Measurements from ENCODE around the gene LBHD1.
A peak's percentile ranks its signal among the peaks of the same experiment; 100 is the strongest.
"Not testable (repeated sequence)": the region's sequence is repeated elsewhere in the genome, so short reads cannot be mapped to it uniquely, and the experiment has no call there.

Gene LBHD1

DNA sequence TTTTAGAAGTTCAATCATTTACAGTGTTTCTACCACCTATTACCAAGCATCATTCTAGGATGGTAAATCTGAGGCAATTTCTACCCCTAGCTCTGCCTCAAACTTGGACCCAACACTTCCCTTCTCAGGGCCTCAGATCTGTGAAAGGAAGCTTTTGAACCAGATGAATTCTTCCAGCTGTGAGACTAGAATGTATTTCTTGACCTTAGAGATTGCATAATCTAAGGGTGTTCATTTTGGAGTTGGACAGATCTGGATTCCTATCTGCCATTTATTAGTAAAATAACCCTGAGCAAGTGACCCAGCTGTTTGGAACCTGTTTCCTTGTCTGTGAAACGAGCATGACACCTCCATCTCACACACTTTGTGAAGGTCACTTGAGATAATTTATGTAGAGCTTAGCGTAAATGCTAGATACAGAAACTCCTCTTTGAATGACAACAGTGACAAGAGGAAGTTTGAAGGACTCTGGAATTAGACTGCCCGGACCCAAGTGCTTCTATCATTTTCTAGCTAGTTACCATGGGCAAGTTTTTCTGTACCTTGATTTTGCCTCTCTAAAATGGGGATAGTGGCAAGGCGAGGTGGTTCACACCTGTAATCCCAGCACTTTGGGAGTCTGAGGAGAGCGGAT lies 15.2 kb downstream of the LBHD1 start:
- no peak for DNase-seq

DNA sequence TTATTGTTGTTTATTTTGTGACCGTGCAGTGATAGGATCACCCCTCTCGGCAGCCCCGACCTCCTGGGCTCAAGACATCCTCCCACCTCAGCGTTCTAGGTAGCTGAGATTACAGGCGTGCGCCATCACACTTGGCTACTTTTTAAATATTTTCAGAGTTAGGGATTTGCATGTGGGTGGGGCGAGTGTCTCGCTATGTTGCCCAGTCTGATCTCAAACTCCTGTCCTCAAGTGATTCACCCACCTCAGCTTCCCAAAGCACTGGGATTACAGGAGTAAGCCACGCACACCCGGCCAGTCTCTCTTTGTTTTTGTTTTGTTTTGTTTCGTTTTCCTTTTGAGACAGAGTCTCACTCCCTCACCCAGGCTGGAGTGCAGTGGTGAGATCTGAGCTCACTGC lies 17.8 kb downstream of the LBHD1 start:
- DNase-seq: no peak

DNA sequence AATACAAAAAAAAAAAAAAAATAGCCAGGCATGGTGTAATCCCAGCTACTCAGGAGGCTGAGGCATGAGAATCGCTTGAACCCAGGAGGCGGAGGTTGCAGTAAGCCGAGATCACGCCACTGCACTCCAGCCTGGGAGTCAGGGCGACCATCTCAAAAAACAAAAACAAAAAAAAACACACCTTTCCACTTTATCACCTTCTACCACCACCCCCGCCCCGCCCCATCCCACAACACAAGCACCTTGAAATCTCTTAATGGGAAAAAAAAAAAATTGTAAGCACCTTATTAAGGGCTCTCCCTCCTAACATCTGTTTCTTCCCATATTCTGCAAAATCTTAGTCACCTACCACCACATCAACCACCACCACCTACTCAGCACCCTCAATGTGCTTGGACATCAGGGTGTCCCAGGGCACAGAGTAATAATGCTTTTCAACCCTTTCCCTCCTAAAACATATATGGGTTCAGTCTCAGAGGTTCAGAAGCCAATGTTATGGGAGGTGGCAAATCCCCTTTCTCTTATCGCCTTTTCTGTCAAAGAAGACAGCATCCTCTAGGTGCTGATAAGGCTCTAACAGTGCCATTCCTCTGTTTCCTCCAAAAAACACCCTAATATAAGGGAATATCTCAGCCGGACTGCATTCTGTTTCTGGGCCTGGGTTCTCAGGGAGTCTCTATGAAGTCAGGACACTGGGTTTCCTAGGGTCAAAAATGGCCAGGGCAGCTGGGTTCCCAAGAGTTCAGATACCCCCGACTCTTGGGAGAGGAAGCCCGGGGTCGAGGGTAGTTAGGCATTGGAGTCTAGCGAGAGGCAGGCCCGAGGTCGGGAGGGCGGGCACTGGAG lies 19.7 kb downstream of the LBHD1 start:
- no peak for DNase-seq

DNA sequence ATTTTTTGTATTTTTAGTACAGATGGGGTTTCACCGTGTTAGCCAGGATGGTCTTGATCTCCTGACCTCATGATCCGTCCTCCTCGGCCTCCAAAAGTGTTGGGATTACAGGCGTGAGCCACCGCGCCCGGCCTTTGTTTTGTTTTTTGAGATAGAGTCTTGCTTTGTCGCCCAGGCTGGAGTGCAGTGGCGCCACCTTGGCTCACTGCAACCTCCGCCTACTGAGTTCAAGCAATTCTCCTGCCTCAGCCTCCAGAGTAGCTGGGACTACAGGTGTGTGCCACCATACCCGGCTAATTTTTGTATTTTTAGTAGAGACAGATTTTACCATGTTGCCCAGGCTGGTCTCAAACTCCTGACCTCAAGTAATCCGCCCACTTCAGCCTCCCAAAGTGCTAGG lies 21.8 kb downstream of the LBHD1 start:
- not testable (repeated sequence) for DNase-seq

DNA sequence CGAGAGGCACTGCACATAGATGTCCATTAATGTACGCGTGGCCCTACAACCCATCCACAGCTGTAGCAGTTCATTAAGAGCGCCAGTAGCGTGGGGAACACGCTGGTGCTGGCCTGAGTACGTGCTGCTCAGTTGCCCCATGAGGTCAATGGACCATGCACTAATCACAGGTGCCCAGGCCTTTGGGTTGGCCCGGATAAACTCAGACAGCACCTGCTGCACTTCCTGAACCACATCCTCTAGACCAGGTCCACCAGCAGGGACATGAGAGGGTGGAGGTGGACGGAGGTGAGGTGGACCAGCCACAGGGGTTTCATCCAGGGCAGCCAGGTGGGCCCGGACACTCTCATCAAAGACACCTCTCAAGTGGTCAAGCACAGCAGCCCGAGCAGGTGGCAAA lies 22.6 kb downstream of the LBHD1 start:
- DNase-seq: no peak

DNA sequence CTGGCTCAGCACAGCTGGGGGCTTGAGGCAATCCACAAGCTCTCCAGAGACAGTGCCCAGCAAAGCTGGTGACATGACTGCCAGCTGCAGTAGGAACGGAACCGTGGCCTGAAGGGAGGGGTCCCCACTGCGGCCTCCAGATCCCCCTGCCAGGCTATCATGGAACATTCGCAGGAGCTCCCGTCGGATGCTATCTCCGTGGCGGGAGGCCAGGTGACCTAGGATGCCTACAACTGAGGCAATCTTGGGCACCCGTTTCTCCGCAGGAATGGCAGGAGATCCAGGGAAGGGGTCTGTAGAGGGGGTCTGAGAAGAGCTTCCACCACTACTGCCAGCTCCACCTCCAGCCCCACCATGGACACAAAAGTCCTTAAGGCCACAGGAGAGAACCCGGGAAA lies 23.1 kb downstream of the LBHD1 start:
- no peak for DNase-seq

DNA sequence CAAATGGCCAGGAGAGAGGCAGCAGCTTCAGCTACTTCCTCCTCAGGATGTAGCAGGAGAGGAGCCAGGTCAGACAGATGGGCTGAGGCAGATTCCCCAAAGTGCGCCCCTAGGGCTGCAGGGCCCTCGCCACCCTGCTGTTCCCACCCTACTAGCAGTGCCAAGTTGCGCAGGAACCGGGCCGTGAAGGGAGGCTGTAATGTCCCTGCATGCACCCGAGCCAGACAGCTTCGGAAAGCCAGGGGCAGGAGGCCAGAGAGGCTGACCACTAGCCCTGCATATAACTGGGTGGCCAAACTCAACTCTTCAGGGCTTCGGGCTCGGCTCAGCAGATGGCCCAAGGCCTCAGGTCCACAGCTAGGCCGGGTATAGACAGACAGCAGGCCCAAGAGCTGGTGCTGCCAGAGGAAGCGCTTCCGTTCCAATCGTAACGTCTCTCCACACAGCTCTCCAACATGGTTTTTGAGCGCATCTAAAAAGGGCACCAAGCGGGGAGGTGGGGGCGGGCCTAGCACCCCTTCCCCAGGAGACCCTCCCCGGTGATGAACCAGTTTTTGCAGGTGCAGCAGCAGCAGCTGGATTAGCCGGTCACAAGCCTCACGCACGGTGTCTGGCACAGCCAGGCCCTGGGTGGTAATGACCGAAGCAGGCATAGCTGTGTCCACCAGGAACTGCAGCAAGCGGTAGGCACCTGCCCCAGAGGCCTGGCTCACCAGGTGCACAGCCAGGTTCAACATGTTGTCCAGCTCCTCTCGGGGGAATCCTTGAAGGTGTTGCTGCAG lies 23.7 kb downstream of the LBHD1 start:
- no peak for DNase-seq

DNA sequence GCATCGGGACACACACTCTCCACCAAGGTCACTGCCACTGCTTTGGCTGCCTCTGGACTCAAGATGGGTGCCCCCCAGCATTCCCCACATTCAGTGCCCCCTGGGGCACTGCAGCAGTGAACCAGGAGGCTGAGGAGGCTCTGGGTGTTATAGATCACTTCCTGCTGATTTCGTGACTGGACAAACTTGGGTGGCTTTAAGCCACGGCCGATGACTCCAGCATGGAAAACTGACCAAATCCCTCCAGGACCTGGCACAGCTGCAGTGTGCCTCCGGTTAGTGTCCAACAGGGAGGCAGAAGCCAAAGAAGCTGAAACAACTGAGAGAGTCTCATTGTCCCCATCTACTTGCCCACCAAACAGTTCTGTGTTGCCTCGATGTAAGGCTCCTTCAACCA lies 24.5 kb downstream of the LBHD1 start:
- no peak for DNase-seq

DNA sequence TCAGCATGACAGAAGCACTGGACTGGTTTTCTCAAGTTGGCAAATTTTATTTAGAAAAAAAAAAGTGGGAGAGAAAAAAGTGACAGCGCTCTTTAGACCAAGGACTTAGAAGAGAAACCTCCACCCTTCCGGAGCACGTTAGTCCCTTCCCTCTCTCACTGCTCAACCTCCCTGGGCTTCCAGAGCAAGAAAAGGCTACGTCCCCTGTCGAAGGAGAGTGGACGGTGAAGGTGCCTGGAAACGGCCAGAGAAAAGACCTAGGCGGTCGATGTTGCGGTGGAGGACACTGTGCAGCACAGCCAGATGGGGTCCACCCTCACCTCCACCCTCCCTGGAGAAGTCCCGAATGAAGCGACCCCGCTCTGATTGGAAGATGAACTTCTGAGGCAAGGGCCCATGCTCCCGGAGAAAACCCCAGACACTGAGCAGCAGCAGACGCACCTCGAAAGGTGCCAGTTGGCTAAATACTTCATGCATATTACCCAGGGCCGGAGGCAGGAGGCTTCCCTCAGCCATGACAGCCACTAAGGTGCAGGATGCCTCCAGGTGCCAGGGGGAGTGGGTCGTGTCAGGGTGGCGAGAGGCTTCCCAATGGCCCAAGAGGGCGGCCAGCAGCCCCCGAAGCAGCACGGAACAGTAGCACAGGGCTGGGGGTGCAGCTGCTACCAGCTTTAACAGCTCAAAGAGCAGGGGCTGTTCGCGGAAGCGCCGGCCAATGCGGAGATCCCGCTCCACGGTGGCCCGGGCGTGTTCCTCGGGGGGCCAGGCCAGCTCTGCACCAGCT lies 25.1 kb downstream of the LBHD1 start:
- no peak for DNase-seq

DNA sequence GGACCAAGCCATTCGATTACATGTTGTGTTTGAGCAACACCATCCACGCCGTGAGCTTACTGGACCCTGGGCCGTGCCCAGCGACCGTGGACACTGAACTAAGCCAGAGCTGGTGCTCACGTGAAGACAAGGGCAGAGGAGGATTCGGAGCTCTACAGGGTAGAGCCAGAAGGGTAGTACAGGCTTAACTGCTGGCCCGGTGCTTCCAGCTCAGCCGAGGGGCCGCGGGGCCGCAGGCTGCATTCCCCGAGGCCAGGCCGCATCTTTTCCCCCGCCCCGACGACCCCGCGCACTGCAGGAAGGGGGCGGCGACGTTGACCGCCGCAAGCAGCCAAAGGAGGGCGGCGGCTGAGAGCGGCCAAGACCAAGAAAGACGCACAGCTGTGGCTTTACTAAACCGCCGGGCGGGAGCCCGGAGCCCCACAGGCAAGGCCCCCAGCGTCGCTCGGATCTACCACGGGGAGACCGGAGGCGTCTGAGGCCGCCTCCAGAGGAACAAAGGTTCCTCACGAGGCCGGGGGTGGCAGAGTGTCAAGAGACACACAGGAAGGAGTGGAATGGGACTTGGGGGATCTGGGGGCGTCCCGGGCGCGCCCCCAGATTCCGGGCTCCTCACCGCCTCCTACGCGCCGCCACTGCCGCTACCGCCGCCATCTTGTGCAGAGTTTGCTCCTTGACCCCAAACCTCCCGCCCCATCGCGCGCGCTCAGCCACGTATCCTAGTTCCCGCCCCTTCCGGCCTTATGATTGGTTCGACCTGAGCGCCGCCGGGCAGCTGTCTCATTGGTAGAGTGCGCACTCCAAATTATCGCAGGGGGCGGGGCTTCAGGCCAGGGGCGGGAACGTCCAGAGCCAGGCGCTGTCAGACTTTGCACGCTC lies 25.9 kb downstream of the LBHD1 start, which contains the start of gene GANAB:
TSS of gene GANAB (minus strand) at position 668 of the 879 bp plus-strand sequence. CDS start at position 654, 14 bp downstream.
- peak; percentile 94 to 98 (median 96) for DNase-seq

DNA sequence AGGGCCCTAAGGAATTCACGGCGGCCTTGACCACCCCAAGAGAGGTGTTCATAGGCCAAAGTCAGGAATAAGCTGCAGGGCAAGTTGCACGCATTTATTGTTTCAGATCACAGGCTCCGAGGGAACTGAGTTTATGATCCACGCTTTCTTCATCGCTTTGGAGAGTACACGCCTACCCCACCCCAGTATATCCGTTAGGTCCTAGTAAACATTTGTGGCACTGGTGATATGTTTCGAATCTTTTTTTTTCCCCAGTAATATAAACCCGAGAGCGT lies 26.5 kb downstream of the LBHD1 start:
- no peak for DNase-seq

DNA sequence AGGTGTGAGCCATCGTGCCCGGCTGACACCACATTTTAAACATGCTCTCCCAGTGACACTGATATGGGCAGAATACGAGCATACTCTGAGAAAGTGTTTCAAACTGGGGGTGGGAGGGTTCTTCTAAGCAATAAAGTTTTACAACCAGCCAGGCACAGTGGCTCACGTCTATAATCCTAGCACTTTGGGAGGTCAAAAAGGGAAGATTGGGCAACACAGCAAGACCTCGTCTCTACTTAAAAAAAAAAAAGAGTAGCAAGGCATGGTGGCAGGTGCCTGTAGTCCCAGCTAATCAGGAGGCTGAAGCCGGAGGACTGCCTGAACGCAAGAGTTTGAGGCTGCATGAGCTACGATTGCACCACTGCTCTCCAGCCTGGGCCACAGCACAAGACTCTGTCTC lies 27.8 kb downstream of the LBHD1 start:
- no peak for DNase-seq

DNA sequence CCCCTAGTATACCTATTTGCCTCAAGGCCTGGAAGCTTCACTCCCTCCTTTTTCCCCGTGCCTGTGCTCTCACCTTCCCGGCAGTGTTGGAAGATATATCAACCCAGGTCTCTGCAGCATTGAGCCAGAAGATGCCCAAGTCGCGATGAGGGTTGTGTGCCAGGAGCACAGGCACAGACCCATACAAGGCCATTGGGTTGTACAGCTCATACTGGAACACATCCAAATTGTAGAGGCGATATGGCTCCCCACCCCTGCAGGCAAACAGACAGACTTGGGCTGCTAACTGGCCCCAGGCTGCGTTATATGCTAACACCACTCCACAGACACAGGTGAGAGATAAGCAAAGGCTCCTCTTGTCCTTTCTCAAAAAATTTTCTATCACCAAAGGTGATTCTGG lies 39.6 kb downstream of the LBHD1 start:
- no peak for DNase-seq

DNA sequence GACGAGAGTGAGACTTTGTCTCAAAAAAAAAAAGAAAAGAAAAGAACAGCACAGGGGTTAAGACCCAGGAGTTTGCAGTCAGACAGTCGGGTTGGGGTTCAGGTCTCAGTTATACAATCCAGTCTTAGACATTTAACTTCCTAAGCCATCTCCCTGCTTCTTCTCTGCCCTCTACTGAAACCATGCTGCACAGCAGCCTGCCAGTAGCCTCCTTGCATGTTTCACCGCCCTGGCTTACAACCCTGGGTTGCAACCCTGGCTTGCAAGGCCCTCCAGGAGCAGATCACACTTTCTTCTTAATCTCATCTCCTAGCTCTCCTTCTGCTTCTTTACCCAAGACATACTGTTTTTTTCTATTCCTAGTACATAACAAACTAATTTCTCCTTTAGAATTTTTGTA lies 44.4 kb downstream of the LBHD1 start:
- DNase-seq: no peak

DNA sequence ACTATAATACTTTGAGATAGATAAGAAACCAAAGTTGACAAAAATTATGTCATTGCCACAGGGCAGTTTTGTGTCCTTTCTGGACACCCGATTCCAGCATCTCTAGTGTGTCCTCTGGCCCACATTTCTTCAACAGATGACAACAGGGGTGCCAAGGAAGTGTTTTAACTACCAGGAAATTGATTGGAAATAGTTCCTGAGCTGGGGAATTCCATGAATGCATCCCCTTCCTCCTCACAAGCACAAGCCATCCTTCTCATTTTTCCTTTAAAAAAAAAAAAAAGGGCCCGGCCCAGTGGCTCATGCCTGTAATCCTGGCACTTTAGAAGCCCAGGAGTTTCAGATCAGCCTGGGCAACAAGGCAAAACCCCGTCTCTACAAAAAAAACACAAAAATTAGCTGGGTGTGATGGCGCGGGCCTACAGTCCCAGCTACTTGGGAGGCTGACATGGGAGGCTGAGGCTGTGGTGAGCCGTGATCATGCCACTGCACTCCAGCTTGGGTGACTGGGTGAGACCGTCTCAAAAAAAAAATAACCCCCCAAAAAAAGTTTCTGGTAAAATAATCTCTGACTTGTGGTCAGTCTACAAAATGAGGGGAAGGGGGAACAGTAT lies 49.5 kb downstream of the LBHD1 start:
- DNase-seq: no peak

DNA sequence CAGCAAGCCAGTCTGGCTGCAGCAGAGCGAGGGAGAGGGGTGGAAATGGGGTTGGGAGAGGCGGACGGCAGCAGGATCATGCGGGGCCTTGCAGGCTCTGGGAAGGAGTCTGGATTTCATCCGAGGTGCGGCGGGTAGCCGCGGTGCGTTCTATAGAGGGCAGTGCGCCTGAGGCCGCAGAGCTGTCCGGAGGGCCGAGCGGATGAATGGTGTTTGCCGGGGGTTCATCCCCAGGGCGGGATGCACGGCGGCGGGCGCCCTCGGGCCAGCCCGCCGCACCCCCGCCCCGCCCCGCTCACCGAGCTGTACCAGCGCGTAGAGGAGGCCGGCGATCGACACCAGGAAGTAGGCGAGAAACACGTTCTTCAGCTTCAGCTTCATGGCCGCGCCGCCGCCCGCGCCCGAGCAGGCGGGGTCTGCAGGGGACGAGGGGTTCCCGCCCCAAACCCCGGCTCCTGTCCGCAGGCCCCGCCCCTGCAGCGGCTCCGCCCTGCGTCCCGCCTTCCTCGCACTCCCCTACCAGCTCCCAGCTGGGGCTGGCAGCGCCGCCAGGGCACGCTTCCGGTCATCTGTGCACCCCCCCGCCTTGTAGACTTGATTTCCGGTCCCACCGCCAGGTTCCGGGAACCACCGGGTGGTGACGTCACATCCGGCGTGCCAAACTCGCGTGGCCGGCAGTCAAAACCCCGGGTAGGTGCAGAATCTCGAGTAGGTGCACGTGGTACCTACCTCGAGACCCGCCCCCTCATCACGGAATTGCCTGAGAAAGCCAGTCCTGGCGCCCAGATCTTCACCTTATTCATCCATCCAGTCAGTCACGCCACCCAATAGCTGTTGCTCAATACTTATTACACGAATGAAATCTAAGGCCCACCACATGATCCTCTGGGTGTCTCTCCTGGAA lies 50.2 kb downstream of the LBHD1 start, which contains the start of gene B3GAT3:
TSS of gene B3GAT3 (minus strand) at position 420 of the 904 bp plus-strand sequence. CDS start at position 381, 39 bp downstream.
- peak; percentile 79 to 93 (median 89) for DNase-seq

DNA sequence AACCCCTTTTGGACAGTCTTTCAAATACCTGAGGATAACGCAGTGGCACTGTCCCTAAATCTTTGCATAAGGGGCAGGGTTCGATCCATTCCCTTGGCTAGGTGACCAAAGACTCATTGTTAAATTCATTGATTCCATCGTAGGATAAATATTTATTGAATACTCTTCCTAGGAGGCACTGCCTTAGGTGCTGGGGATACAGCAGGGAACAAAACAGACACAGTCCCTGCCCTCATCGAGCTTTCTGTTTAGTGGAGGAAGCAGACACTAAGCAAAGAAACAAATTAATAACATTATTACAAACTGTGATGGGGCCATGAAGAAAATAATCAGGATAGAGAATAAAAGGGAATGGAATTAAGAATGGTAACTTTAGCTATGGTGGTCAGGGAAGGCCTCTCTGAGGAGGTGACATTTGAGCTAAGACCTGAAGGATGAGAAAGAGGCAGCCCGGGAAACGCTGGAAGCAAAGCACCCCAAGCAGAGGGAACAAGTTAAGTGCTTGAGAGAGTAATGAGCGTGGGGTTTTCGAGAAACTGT lies 51.0 kb downstream of the LBHD1 start:
- no peak for DNase-seq

DNA sequence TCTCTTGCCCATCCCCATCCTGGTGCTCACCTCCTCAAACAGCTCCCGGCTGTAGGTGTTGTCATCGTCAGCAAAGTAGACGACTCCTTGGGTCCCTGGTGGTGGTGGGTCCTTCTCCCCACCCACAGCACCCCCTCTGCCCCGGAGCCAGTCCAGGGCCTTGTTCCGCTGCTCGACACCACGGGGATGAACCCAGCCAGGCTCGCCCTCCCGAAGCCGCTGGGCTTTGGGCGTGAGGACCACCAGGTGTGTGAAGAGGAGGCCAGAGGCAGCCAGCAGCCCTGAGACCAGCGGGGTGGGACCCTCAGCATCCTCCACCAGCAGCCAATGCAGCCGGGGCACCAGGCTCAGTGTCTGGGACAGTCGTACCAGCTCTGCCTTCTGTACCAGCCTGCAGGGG lies 55.1 kb downstream of the LBHD1 start:
- DNase-seq: not testable (repeated sequence)

DNA sequence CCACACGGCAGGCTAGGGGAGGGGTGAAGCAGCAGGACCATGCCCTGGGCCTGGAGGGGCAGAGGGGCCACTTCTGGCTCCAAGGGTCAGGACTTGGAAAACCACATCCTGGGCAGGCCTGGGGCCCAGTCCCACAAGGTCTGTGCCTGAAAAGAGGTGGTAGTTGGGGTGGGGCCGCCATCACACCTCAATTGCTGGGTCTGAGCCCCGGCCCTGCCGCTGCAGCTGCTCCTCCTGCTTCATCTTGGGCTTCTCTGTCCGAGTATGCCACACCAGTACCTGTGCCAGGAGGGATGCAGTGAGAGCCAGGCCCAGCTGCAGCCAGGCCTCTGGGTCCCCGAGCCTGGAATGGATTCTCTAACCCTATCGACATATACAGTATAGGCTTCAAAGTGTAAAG lies 56.5 kb downstream of the LBHD1 start:
- no peak for DNase-seq

DNA sequence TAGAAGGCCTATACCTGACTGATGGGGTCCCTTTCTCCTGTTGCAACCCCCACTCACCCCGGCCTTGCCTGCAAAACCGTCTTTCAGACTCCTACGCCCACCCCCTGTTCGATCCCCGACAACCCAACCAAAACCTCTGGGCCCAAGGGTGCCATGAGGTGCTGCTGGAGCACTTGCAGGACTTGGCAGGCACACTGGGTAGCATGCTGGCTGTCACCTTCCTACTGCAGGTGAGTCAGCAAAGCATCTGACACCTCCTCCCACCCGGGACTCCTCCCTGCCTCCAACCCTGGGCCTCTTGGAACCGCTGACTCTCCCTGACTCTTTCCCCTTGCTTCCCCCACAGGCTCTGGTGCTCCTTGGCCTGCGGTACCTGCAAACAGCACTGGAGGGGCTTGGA lies 57.8 kb downstream of the LBHD1 start:
- no peak for DNase-seq

Data from activated naive CD4-positive, alpha-beta T cell (primary cell).